Activated CD4-positive, alpha-beta memory T cell treated with anti-CD3 and anti-CD28 coated beads, Interleukin-2, amount 10 ng/mL, durations not matched to agents 7 days and 5 days (primary cell): ENCODE results near the gene PRXL2C. TPM values are rescaled to one million over a fixed set of nuclear protein-coding genes. Genes with fewer than 3 reads are reported as not detected.
A peak's percentile ranks its signal among the peaks of the same experiment; 100 is the strongest.
"Not testable (repeated sequence)": the region's sequence is repeated elsewhere in the genome, so short reads cannot be mapped to it uniquely, and the experiment has no call there.

ENCODE experiments used
- CTCF ChIA-PET: fragments of 350-600 bp; sonication (Branson Sonifier 250); formaldehyde crosslinking; loops from one replicate; lab custom pipeline; 2021; ENCODE audit warnings: antibody characterized with exemption, inconsistent platforms; lab: Charles Lee
- POLR2A ChIA-PET: fragments of 350-600 bp; sonication (Branson Sonifier 250); formaldehyde crosslinking; loops from one replicate; lab custom pipeline; 2021; ENCODE audit warnings: antibody characterized with exemption; lab: Charles Lee
- DNase-seq: peaks from one replicate; pipeline ENCODE4 v3.0.0-alpha.2; 2020
- H3K27ac Mint-ChIP-seq: one replicate; pipeline ENCODE4 v1.8.0; 2021; ENCODE audit warnings: mild to moderate bottlenecking, mixed read lengths
- H3K27me3 Mint-ChIP-seq: one replicate; pipeline ENCODE4 v1.8.0; 2021; ENCODE audit warnings: mixed read lengths
- H3K36me3 Mint-ChIP-seq: one replicate; pipeline ENCODE4 v1.8.0; 2021; ENCODE audit warnings: low read depth, mixed read lengths
- H3K4me1 Mint-ChIP-seq: one replicate; pipeline ENCODE4 v1.8.0; 2021; ENCODE audit warnings: mixed read lengths
- H3K4me3 Mint-ChIP-seq: one replicate; pipeline ENCODE4 v1.8.0; 2021; ENCODE audit warnings: mild to moderate bottlenecking, mixed read lengths
- H3K9me3 Mint-ChIP-seq: one replicate; pipeline ENCODE4 v1.8.0; 2021; ENCODE audit warnings: mixed read lengths
- total RNA-seq, 2 experiments: library from RNA; stranded (reverse); gene quantifications; one replicate each; pipeline ENCODE4 v1.2.3, GENCODE V29; 2021

Gene PRXL2C
- total RNA-seq, 2 experiments from 2014 or later: 11.2 to 13.4 TPM

DNA sequence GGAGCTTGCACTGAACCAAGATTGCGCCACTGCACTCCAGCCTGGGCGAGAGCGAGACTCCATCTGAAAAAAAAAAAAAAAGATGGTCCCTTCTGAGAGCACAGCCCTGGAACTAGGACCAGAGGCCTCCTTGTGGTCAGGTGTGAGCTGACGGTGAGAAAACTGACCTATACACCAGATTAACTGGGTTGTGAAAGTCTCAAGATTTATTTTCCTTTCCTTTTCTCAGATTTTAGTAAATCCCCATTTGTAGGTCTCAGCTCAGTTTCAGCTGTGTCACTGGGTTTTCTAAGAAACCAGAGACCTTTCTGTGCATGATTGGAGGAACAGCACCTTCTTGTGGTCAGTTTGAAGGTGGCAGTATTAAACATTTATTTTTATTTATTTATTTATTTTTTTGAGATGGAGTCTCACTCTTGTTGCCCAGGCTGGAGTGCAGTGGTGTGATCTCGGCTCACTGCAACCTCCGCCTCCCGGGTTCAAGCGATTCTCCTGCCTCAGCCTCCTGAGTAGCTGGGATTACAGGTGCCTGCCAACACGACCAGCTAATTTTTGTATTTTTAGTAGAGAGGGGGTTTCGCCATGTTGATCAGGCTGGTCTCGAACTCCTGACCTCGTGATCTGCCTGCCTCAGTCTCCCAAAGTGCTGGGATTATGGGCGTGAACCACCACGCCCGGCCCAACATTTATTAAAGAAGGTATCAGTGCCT is 11.7 kb upstream of the PRXL2C start:
- POLR2A ChIA-PET: interaction anchor here (0.9 to 2.4 kb wide), 2 partner anchors 12 to 215 kb away, joined by 3 to 6 read pairs; no protein-coding TSS in a partner anchor
- H3K27ac Mint-ChIP-seq: not testable (repeated sequence)

DNA sequence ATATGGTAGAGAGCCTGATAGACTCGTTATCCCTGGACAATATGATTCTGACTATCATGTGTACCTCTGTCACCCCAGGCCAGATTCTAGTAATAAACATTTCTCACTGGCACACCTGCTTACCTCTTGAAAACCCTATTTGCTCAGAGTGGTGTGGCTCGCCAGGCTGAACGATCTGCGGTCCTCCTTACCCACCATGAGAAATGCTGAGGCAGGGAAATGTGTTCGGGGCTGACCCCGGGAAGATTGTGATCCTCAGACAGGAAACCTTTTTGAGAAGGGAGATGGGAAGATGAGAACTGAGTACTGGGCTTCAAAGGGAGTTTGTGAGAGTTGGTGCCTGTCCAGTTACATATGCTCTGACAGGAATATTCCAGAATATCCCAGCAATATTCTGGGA is 10.7 kb upstream of the PRXL2C start:
- DNase-seq: no peak
- no peak overlapping the region for H3K4me3 Mint-ChIP-seq
- no peak overlapping the region for H3K27ac Mint-ChIP-seq
- peaks cover 2% of the 10 kb centered on the region for H3K27me3 Mint-ChIP-seq
- H3K36me3 Mint-ChIP-seq: no peaks in the 10 kb centered on the region
- CTCF ChIA-PET: interaction anchor here (0.9 to 1.7 kb wide), 6 partner anchors 216 to 348 kb away, joined by 3 to 20 read pairs (median 7); partner anchors contain the start of gene HABP4
- POLR2A ChIA-PET: interaction anchor here (2.4 kb wide), 1 partner anchor 11 kb away, joined by 6 read pairs; no protein-coding TSS in a partner anchor
- no peaks in the 10 kb centered on the region for H3K9me3 Mint-ChIP-seq
- peaks cover 2% of the 10 kb centered on the region for H3K4me1 Mint-ChIP-seq

More for the DNA sequence above, 11.7 kb upstream of the PRXL2C start:
- H3K36me3 Mint-ChIP-seq, H3K4me1 Mint-ChIP-seq, H3K4me3 Mint-ChIP-seq, H3K27me3 Mint-ChIP-seq, H3K9me3 Mint-ChIP-seq, DNase-seq: not testable (repeated sequence)
- CTCF ChIA-PET: interaction anchor here (0.5 to 1.7 kb wide), 16 partner anchors 11 to 349 kb away, joined by 3 to 20 read pairs (median 4); partner anchors contain the start of gene HABP4

DNA sequence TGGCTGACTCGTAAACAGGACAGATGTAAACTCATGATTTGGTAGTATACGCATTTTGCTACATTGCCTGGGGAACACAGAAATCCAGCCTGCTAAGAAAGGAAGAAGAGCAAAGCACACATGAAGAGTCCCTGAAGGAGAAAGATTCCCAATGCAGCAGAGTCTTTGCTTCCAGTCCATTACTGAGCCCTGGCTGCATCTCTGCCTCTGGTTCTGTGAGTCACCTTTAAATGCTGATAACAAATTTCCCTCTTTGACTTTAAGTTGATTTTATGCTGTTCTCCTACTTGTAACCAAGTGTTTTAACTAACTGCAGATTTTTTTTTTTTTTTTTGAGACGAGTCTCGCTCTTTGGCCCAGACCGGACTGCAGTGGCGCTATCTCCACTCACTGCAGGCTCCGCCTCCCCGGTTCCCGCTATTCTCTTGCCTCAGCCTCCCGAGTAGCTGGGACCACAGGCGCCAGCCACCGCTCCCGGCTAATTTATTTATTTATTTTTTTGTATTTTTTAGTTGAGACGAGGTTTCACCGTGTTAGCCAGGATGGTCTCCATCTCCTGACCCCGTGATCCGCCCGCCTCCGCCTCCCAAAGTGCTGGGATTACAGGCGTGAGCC is 8.5 kb upstream of the PRXL2C start:
- no peaks in the 10 kb centered on the region for H3K9me3 Mint-ChIP-seq
- H3K27ac Mint-ChIP-seq: no peak overlapping the region
- peaks cover 2% of the 10 kb centered on the region for H3K4me1 Mint-ChIP-seq
- POLR2A ChIA-PET: no interaction called here
- no peaks in the 10 kb centered on the region for H3K36me3 Mint-ChIP-seq
- DNase-seq: no peak
- H3K27me3 Mint-ChIP-seq: peaks cover 2% of the 10 kb centered on the region
- no peak overlapping the region for H3K4me3 Mint-ChIP-seq
- CTCF ChIA-PET: no interaction called here

DNA sequence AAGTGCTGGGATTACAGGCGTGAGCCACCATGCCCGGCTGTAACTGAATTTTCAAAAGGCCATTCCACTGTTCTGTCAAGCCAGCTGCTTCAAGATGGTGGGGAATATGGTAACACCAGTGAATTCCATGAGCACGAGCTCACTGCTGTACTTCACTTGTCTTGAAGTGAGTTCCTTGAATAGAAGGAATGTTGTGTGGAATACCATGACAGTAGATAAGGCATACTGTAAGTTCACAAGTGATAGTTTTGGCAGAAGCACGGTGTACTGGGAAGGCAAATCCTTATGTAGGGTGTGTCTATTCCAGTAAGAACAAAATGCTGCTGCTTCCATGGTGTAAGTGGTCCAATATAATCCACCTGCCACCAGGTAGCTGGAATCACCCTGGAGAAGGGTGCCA is 6.6 kb upstream of the PRXL2C start:
- no peak for DNase-seq
- Mint-ChIP-seq H3K27ac (no peak overlapping the region), H3K36me3 (no peaks in the 10 kb centered on the region), H3K4me1 (peaks cover 3% of the 10 kb centered on the region), H3K9me3 (no peaks in the 10 kb centered on the region), H3K27me3 (peaks cover 5% of the 10 kb centered on the region), H3K4me3 (no peak overlapping the region)
- CTCF ChIA-PET: no interaction called here
- POLR2A ChIA-PET: no interaction called here

DNA sequence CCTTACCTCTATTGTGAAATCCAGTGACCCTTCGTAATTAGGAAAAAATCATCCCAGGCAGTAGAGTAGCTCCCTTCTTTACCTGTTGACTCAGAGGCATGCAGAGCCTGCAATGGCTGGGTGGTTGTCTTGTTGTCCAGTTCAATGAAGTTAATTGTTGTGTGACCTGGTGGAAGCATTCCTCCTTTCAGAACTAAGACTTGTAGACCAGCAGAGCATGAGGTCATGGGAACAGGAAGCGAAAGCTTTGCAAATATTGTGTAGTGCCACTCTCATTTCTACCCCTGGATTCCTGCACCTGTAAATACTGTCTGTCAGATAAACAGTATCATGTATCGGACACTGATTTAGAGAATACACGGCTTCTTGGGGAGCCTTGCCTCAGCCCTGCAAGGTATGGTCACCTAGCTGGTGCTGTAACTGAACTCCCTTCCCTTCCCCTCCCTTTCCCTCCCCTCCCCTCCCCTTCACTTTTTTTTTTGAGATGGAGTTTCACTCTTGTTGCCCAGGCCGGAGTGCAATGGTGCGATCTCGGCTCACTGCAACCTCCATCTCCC is 5.7 kb upstream of the PRXL2C start:
- POLR2A ChIA-PET: no interaction called here
- H3K4me1 Mint-ChIP-seq: peaks cover 5% of the 10 kb centered on the region
- H3K36me3 Mint-ChIP-seq: no peaks in the 10 kb centered on the region
- no peak overlapping the region for H3K4me3 Mint-ChIP-seq
- CTCF ChIA-PET: no interaction called here
- H3K27me3 Mint-ChIP-seq: peaks cover 5% of the 10 kb centered on the region
- no peak overlapping the region for H3K27ac Mint-ChIP-seq
- no peak for DNase-seq
- H3K9me3 Mint-ChIP-seq: no peaks in the 10 kb centered on the region

DNA sequence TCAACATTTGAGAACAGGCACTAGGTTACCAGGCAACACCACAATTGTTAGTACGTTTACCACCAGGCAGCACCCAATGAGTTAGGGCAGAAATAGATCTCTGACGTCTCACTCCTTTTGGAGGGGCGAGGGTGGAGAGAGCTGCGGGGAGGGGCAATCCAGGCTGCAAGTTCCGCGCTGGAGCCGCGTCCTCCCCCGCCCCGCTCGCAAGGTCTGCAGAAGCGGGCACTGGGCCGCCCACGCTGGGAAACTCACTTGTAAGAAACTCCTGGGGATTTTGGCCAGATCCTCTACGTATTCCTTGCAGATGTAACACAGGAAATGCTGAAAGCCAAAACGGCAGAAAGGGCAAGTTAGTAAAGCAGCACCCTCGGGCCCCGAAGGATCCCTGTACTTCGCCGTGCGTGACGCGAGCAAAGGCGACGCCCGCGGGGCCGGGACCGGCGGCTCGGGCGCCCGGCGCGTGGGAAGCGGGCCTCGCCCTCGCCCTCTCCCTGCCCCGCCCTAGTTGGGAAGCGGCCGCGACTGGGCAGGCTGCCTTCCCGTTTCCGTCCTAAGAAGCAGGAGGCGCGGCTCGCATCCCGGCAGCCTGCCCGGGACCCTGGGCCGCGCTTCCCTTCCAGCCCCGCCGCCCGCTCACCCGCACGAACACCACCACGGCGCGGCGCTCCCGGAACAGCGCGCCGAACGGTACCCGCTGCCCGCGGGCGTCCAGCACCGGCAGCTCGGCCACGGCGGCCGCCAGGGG is 493 bp downstream of the PRXL2C start:
- DNase-seq: peak; percentile 66
- Mint-ChIP-seq H3K4me3 (peak overlapping the region; percentile 81), H3K36me3 (peaks cover 19% of the 10 kb centered on the region), H3K27me3 (peaks cover 3% of the 10 kb centered on the region), H3K27ac (peak overlapping the region; percentile 71), H3K9me3 (no peaks in the 10 kb centered on the region), H3K4me1 (peaks cover 17% of the 10 kb centered on the region)
- POLR2A ChIA-PET: interaction anchor here (0.9 to 2.0 kb wide), 4 partner anchors 12 to 235 kb away, joined by 3 to 7 read pairs (median 5); partner anchors contain the start of genes HABP4 and ZNF510
- CTCF ChIA-PET: interaction anchor here (0.6 to 1.9 kb wide), 6 partner anchors 80 to 327 kb away, joined by 3 to 4 read pairs (median 4); no protein-coding TSS in a partner anchor

DNA sequence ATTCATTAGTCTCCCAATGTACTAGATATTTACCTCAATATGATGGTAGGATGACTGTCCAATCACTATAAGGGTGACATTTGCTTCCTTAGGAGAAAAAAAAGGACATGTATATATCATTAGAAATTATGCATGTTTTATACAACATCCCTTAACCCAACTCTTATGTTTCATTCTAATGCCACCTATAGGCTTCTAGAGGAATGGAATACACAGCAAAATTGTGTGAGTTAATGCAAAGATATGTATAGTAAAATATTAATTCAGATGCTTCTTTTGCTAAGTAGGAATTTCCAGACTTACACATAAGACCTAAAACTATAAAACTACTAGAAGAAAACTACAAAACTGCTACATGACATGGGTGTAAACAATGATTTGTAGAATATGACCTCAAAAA is 3.5 kb downstream of the PRXL2C start:
- Mint-ChIP-seq H3K27ac (no peak overlapping the region), H3K9me3 (no peaks in the 10 kb centered on the region), H3K4me3 (no peak overlapping the region), H3K4me1 (peaks cover 15% of the 10 kb centered on the region), H3K36me3 (peaks cover 26% of the 10 kb centered on the region), H3K27me3 (no peaks in the 10 kb centered on the region)
- no peak for DNase-seq
- ChIA-PET CTCF (interaction anchor here (0.7 kb wide), 2 partner anchors 44 to 235 kb away, joined by 4 to 5 read pairs; no protein-coding TSS in a partner anchor), POLR2A (no interaction called here)

DNA sequence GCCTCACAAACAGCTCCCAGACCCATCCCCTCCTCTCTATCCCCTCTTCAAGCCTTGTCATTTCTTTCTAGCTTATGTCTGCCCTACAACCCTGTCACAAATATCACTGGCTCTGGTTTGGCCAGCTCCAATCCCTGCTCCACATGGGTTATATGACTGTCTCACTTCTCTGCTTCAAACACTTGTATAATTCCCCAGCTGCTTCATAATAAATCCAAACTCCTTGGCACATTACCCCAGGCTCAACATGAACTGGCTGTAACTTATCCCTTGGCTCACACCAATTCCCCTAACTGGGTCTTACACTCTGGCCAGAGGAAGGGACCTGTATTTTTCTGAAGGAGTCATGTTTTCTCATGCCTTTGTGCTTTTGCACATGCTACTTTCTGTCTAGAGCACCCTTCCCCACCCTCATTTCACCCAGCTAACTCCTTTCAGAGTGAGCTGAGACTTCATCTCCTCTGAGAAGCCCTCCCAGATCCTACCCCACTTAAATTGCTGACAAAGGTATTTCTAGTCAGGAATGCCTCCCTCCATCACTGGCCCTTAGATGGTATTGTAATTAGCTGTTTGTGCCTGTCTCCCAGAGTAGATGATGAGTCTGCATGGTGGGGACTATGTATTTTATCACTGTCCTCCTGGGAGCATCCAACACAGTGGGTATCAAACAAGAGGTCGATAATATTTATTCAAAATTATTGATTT is 5.3 kb downstream of the PRXL2C start:
- Mint-ChIP-seq H3K36me3 (peaks cover 35% of the 10 kb centered on the region), H3K27me3 (no peaks in the 10 kb centered on the region), H3K4me3 (no peak overlapping the region), H3K9me3 (no peaks in the 10 kb centered on the region), H3K4me1 (peaks cover 7% of the 10 kb centered on the region), H3K27ac (no peak overlapping the region)
- POLR2A ChIA-PET: no interaction called here
- CTCF ChIA-PET: interaction anchor here (0.5 to 1.4 kb wide), 3 partner anchors 207 to 789 kb away, joined by 3 to 4 read pairs (median 3); no protein-coding TSS in a partner anchor
- no peak for DNase-seq

DNA sequence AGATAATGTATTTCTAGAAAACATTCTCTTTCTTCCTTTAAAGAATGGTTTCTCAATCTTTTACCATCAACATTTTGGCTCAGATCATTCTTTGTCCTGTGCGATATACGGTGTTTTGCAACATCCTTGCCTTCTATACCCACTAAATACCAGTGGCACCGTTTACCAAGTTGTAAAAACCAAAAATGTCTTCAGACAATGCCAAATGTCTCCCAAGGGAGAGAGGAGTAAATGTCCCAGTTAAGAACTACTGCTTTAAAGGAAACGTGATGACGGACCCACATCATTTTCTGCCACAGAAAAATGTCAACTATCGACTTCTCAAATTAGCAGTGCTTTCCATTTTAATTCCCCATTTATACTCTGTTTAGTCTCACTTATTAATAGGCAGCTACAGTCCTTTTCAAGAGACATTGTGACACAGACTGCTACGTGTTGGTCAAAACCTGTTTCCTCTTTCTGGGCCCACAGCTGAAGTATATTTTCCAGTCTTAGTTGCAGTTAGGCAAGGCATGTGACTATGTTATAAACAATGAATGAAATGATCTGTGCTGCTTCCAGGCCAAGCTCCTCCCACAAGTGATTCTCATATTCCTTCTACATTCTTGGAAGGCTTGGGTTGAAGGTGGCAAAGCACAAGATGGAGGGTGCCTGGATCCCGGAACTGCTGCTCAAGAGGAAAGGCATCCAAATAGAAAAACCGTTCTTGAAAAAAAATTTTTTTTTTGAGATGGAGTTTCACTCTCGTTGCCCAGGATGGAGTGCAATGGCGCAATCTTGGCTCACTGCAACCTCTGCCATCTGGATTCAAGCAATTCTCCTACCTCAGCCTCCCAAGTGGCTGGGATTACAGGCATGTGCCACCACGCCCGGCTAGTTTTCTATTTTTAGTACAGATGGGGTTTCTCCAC is 8.8 kb downstream of the PRXL2C start:
- no peak for DNase-seq
- ChIA-PET CTCF (no interaction called here), POLR2A (no interaction called here)
- no peaks in the 10 kb centered on the region for H3K27me3 Mint-ChIP-seq
- H3K36me3 Mint-ChIP-seq: peaks cover 32% of the 10 kb centered on the region
- H3K4me3 Mint-ChIP-seq: no peak overlapping the region
- H3K27ac Mint-ChIP-seq: no peak overlapping the region
- H3K9me3 Mint-ChIP-seq: no peaks in the 10 kb centered on the region
- H3K4me1 Mint-ChIP-seq: no peaks in the 10 kb centered on the region

DNA sequence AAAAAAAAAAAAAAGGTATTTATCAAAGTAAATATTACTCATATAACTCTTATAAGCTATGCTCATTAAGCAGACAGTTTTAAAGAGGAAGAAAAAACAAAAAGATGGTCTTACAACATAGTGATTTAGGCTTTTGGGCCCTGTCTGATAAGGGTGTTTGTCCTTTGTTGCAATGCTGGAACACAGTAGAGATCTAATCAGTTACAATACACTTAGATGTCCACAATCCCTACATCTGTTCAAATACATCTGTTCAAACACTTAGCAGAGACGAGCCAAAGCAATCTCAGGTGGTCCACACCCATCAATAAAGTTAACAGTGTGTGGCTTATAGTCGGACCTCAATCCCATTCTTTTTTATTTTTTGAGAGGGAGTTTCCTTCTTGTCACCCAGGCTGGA is 11.0 kb downstream of the PRXL2C start:
- no peaks in the 10 kb centered on the region for H3K4me1 Mint-ChIP-seq
- CTCF ChIA-PET: no interaction called here
- H3K27me3 Mint-ChIP-seq: no peaks in the 10 kb centered on the region
- no peak overlapping the region for H3K27ac Mint-ChIP-seq
- H3K9me3 Mint-ChIP-seq: no peaks in the 10 kb centered on the region
- DNase-seq: no peak
- H3K4me3 Mint-ChIP-seq: no peak overlapping the region
- POLR2A ChIA-PET: no interaction called here
- peaks cover 19% of the 10 kb centered on the region for H3K36me3 Mint-ChIP-seq

DNA sequence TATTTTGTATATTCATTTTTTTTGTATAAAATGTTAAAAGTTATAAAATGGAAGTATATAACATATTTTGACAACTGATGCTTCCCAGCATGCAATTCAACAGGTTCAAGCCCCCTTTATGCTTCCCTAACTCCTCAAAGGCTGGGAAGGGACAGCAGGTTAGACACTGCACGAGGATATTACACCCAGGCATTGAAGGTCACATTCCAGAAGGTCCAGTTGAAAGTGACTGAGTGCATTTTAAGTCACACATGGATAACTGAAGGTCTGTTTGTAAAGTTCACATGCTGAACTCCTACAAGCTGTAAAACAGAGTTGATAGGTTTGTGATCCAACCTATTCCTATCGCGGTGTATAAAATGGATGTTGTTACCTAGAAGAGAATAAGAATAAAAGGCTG is 13.6 kb downstream of the PRXL2C start:
- no peak overlapping the region for H3K4me3 Mint-ChIP-seq
- no peaks in the 10 kb centered on the region for H3K9me3 Mint-ChIP-seq
- no peaks in the 10 kb centered on the region for H3K4me1 Mint-ChIP-seq
- H3K27me3 Mint-ChIP-seq: no peaks in the 10 kb centered on the region
- no peak overlapping the region for H3K27ac Mint-ChIP-seq
- CTCF ChIA-PET: interaction anchor here (1.6 kb wide), 1 partner anchor 25 kb away, joined by 5 read pairs; no protein-coding TSS in a partner anchor
- DNase-seq: no peak
- H3K36me3 Mint-ChIP-seq: peaks cover 14% of the 10 kb centered on the region
- POLR2A ChIA-PET: no interaction called here
